ENCODE measurements around the gene OR2S2.

DNA sequence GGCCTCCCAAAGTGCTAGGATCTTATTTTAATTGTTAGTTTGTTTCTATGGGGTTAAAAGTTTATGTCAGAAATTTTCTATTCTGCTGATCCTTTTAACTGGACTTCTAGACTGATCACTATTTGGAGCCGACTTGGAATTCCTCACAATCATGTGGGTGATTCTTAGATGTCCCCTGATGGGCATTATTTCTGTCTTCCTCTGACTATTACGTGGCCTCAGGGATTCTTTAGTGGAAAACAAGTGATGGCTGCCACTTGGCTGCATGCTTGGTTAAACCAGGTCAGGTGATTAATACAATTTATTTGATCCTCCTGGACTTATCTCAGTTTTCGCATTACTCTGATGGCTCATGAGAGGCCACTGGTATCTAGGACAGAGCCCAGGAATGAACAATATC lies 32.2 kb upstream of the OR2S2 start:
- TF ChIP-seq, protein P1, sequence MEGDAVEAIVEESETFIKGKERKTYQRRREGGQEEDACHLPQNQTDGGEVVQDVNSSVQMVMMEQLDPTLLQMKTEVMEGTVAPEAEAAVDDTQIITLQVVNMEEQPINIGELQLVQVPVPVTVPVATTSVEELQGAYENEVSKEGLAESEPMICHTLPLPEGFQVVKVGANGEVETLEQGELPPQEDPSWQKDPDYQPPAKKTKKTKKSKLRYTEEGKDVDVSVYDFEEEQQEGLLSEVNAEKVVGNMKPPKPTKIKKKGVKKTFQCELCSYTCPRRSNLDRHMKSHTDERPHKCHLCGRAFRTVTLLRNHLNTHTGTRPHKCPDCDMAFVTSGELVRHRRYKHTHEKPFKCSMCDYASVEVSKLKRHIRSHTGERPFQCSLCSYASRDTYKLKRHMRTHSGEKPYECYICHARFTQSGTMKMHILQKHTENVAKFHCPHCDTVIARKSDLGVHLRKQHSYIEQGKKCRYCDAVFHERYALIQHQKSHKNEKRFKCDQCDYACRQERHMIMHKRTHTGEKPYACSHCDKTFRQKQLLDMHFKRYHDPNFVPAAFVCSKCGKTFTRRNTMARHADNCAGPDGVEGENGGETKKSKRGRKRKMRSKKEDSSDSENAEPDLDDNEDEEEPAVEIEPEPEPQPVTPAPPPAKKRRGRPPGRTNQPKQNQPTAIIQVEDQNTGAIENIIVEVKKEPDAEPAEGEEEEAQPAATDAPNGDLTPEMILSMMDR (IDR thresholded peaks at IDR 0.05), result no peak
- TF ChIP-seq POLR2AphosphoS5 (IDR thresholded peaks at IDR 0.05) (no peak), POLR2A (IDR thresholded peaks at IDR 0.05) (no peak)

Measured in stomach (tissue), 4 donors.